Measurements from ENCODE around the gene PHETA2.
"Not testable (repeated sequence)": the region's sequence is repeated elsewhere in the genome, so short reads cannot be mapped to it uniquely, and the experiment has no call there.

PHETA2 gene

GRCh38 chr22:42111798-42112197 is 37.8 kb downstream of the PHETA2 start:
- DNase-seq (ENCODE audit: low read depth) = no peak

DNA sequence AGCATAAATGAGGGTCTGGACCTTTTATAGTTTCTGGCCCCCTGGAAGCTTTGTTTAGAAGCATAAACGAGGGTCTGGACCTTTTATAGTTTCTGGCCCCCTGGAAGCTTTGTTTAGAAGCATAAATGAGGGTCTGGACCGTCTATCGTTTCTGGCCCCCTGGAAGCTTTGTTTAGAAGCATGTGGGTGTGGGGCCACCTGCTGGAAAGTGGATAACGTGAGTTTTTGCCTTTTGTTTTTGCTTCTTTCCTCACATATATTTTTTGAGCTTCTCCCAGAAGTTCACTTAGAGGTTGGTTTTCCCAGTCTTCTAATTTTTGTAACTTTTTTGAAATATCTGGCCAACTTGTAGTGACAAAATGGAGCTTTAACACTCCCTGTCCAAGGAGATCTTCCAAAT is 38.7 kb downstream of the PHETA2 start:
- DNase-seq (ENCODE audit: low read depth) = not testable (repeated sequence)

GRCh38 chr22:42114721-42115120 is 40.7 kb downstream of the PHETA2 start:
- DNase-seq (ENCODE audit: low read depth) = no peak

DNA sequence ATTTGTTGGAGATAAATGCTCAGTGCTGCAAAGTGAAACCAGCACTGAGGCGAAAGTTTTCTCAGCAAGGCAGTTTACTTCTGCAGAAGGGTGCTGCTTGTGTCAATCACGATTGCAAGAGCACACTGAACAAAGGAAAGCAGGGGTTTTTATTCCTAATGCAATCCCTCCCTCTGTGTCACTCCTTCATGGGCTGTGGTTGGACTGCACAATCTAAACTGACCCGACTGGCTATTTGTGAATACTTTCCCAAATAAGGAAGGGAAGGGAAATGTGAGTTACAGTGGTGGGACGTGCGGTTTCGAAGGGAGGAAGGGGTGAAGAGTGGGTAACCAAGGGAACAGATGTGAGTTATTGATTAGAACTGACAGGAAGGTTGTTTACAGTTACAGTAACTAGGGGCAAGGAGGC is 41.4 kb downstream of the PHETA2 start:
- not testable (repeated sequence) for DNase-seq (ENCODE audit: low read depth)

GRCh38 chr22:42116848-42117424 is 42.9 kb downstream of the PHETA2 start:
- no peak for DNase-seq (ENCODE audit: low read depth)

GRCh38 chr22:42120231-42121021 is 46.4 kb downstream of the PHETA2 start:
- peak; percentile 25 for DNase-seq (ENCODE audit: low read depth)

DNA sequence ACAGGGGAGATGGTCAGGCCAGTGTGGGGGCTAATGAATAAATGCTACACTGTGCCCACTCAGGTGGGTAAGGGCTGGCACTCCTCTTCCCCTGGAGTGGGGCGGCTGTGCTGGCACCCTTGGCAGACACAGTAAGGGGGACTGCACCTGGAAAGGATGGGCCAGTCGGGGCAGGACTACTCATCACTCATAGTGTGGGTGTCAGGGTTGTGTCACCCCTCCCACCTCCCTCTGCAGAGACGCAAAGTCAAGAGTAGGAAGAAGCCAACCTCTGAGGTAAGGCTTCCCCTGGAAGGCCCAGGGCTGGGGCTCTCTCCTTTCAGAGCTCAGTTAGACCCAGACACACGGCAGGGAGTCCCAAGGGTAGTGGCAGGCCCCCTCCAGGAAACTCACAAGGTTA is 49.5 kb downstream of the PHETA2 start:
- not testable (repeated sequence) for DNase-seq (ENCODE audit: low read depth)

- DNase-seq (ENCODE audit: low read depth) = no peak
Observed at GRCh38 chr22:42127606-42128005, 53.6 kb downstream of the PHETA2 start.

GRCh38 chr22:42128007-42128406 is 54.0 kb downstream of the PHETA2 start:
- not testable (repeated sequence) for DNase-seq (ENCODE audit: low read depth)
